ENCODE results near the gene ABCA8.
"Not testable (repeated sequence)": the region's sequence is repeated elsewhere in the genome, so short reads cannot be mapped to it uniquely, and the experiment has no call there.

Gene ABCA8

GRCh38 chr17:68865584-68865983 lies 89.6 kb downstream of the ABCA8 start:
- no peak for DNase-seq

GRCh38 chr17:68863091-68863652 lies 92.0 kb downstream of the ABCA8 start:
- DNase-seq = no peak

- DNase-seq = peak; percentile 31
Measured at GRCh38 chr17:68861602-68862001, 93.6 kb downstream of the ABCA8 start.

- no peak for DNase-seq
Measured at GRCh38 chr17:68860941-68861340, 94.3 kb downstream of the ABCA8 start.

GRCh38 chr17:68854452-68854851 lies 100.7 kb downstream of the ABCA8 start:
- no peak for DNase-seq

- DNase-seq = no peak
Measured at GRCh38 chr17:68853439-68853838, 101.8 kb downstream of the ABCA8 start.

GRCh38 chr17:68853036-68853435 lies 102.2 kb downstream of the ABCA8 start:
- no peak for DNase-seq

GRCh38 chr17:68851890-68852289 lies 103.3 kb downstream of the ABCA8 start:
- DNase-seq = no peak

GRCh38 chr17:68850749-68851510 lies 104.3 kb downstream of the ABCA8 start:
- no peak for DNase-seq

GRCh38 chr17:68849673-68850610 lies 105.2 kb downstream of the ABCA8 start:
- DNase-seq = no peak

- no peak for DNase-seq
Measured at GRCh38 chr17:68847711-68848110, 107.5 kb downstream of the ABCA8 start.

GRCh38 chr17:68843522-68843921 lies 111.7 kb downstream of the ABCA8 start:
- no peak for DNase-seq

- no peak for DNase-seq
Measured at GRCh38 chr17:68840073-68840472, 115.1 kb downstream of the ABCA8 start.

GRCh38 chr17:68835071-68835470 lies 120.1 kb downstream of the ABCA8 start:
- DNase-seq = no peak

GRCh38 chr17:68834328-68834836 lies 120.8 kb downstream of the ABCA8 start:
- DNase-seq = no peak

- no peak for DNase-seq
Measured at GRCh38 chr17:68832109-68832802, 122.9 kb downstream of the ABCA8 start.

- no peak for DNase-seq
Measured at GRCh38 chr17:68831170-68831569, 124.0 kb downstream of the ABCA8 start.

- no peak for DNase-seq
Measured at GRCh38 chr17:68830313-68830712, 124.9 kb downstream of the ABCA8 start.

- DNase-seq = no peak
Measured at GRCh38 chr17:68829211-68829610, 126.0 kb downstream of the ABCA8 start.

- no peak for DNase-seq
Measured at GRCh38 chr17:68824707-68825106, 130.5 kb downstream of the ABCA8 start.

GRCh38 chr17:68824185-68824584 lies 131.0 kb downstream of the ABCA8 start:
- not testable (repeated sequence) for DNase-seq

GRCh38 chr17:68822719-68823289 lies 132.4 kb downstream of the ABCA8 start:
- DNase-seq = no peak
